ENCODE measurements around the gene SH3GL1.

The SH3GL1 gene, protein sequence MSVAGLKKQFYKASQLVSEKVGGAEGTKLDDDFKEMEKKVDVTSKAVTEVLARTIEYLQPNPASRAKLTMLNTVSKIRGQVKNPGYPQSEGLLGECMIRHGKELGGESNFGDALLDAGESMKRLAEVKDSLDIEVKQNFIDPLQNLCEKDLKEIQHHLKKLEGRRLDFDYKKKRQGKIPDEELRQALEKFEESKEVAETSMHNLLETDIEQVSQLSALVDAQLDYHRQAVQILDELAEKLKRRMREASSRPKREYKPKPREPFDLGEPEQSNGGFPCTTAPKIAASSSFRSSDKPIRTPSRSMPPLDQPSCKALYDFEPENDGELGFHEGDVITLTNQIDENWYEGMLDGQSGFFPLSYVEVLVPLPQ
- 33.6 to 50.3 (median 42.9) reads per million in 9 experiments for total RNA-seq

DNA sequence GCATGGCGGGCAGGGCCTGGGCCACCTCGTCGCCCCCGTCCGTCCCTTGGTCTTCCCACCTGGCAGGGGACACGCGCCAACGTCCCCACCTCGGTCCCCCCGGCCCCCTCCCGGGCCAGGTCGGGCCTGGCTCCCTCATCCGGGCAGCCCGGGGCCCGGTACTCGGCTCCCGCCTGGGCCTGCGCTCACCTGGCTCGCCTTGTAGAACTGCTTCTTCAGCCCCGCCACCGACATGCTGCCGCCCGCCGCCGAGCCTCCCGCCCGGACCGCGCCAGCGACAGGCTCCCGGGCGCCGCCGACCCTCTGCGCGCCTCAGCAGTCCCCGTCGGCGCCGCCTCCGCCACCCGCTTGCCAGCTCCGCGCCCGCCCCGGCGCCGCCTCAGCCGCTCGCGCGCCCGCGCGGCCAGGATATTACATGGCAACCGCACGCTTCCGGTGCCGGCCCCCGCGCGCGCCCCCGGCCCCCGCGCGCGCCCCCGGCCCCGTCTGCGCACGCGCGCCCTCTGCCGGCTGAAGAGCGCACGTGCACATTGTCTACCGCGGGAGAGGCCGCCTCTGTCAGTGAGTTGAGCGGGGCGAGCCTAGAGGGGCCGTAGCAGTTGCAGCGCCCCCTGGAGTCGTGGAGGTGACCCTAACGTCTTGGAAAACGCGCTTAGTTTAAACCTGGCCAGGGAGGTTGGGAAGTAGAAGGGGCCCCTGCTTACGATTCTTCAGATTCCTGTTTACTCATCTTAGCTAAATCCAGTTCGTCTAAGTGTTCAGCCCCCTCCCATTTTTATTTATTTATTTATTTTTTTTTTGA is at the start of gene SH3GL1:
Gene SH3GL1 (minus strand): TSS at position 413 of the 802 bp plus-strand sequence. CDS start 179 bp downstream, at position 234.
- ATAC-seq (replicated peaks), result peak; percentile 66
- DNase-seq, result peak; percentile 89 to 92 (median 90)
- no peaks in the 10 kb centered on the region for H3K9me3 Mint-ChIP-seq
- H3K36me3 Mint-ChIP-seq (ENCODE audit: insufficient read depth), result peaks cover 43% of the 10 kb centered on the region
- H3K27me3 Mint-ChIP-seq, result no peaks in the 10 kb centered on the region
- H3K27ac Mint-ChIP-seq, result peak within 1 kb of the TSS; percentile 96 to 98
- H3K4me3 Mint-ChIP-seq, result peak within 1 kb of the TSS; percentile 90 to 96
- peaks cover 37 to 44% of the 10 kb centered on the region in 2 donors for H3K4me1 Mint-ChIP-seq (ENCODE audit: low read depth in 2 of 2)

DNA sequence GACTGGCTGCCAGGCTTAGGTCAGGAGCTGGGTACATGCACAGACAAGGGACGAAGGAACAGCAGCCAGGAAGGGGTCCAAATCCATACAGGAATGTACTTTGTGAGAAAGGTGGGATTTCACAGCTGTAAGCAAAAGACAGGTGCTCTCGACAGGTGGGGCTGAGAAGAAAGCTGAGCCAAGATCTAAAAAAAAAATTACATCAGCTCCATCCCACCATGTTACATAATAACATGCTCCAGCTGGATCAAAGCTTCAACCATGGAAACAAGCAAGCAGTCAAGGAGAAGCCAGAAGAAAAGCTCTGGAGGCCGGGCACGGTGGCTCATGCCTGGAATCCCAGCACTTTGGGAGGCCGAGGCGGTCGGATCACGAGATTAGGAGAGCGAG is 49.3 kb upstream of the SH3GL1 start:
- H3K27ac Mint-ChIP-seq, result no peak overlapping the region
- H3K4me3 Mint-ChIP-seq, result no peak overlapping the region
- DNase-seq (no peak), ATAC-seq (replicated peaks) (no peak)
- H3K4me1 Mint-ChIP-seq (ENCODE audit: low read depth in 2 of 2), result no peaks in the 10 kb centered on the region
- no peaks in the 10 kb centered on the region for H3K27me3 Mint-ChIP-seq
- H3K9me3 Mint-ChIP-seq, result no peaks in the 10 kb centered on the region
- peaks cover 46% of the 10 kb centered on the region for H3K36me3 Mint-ChIP-seq (ENCODE audit: insufficient read depth)

DNA sequence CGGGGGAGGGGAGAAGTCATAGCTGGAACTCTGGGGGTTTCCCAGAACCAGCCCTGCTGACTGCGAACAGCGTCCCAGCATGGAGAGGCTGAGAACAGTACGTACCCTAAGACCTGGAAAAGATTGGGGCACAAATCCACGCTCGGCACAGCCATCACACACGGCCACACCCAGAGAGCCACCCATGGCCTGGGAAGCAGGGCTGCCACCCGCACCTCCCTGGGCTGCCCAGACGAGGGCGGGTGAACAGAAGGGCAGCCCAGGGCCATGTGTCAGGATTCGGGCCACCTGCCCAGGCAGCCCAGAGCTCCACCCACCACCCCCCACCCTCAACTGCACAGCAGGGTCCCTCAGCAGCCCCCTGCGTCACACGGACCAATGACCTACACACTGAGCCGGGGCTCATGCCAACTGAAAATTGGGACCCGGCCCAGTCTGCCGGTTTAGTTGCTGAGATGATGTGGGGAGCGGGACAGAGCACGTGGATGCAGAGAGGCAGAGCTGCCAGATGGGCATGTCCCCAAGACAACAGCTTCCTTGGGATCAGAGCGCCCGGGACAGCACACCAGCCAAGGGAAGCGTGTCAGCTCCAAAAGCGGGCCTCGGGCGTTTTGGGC is 48.8 kb upstream of the SH3GL1 start:
- Mint-ChIP-seq H3K36me3 (ENCODE audit: insufficient read depth) (peaks cover 46% of the 10 kb centered on the region), H3K4me1 (ENCODE audit: low read depth in 2 of 2) (no peaks in the 10 kb centered on the region)
- no peak for ATAC-seq (replicated peaks)

DNA sequence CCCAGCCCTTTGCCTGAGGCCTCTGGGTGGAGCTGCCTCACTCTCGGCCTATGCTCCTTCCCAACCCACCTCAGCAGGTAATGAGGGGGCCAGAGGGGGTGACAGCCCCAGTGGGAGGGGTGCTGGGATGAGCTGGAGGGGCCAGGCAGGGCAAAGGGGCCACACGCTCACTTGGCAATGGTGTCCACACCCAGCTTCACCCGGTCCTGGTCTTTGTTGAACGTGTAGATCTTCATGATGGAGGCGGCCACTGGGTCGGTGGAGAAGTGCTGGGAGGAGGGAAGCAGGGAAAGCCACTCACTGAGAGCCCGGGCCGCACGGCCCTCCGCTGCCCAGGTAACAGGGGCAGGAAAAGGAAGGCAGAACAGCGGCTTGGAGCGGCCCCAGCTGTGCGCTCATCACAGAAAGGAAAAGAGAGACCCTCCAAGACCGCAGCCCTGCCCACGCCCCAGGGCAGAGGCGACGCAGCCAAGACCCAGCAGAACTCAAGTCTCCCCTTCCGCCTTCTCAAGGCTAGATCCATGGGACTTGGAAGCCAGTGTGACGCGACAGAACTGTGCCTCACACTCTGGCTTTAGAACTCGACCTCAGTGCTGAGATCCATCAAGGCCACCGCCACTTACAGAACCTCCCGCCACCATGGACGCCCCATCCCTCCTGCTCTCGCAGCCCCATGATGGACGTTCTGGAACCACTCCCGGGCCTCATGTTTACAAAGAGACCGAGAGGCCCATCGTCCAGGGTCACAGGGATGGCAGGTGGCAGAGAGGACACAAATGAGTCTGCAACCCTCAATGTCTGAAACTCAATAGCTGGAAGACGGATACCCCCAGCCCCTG is 48.0 kb upstream of the SH3GL1 start:
- Mint-ChIP-seq H3K4me1 (ENCODE audit: low read depth in 2 of 2) (no peaks in the 10 kb centered on the region), H3K9me3 (no peaks in the 10 kb centered on the region), H3K36me3 (ENCODE audit: insufficient read depth) (peaks cover 46% of the 10 kb centered on the region), H3K4me3 (no peak overlapping the region), H3K27ac (peak overlapping the region in 1 of 2 donors; percentile 23), H3K27me3 (no peaks in the 10 kb centered on the region)
- no peak for DNase-seq
- no peak for ATAC-seq (replicated peaks)

More for the DNA sequence above, 48.8 kb upstream of the SH3GL1 start:
- no peaks in the 10 kb centered on the region for H3K27me3 Mint-ChIP-seq
- no peak for DNase-seq
- no peak overlapping the region for H3K4me3 Mint-ChIP-seq
- H3K9me3 Mint-ChIP-seq, result no peaks in the 10 kb centered on the region
- no peak overlapping the region for H3K27ac Mint-ChIP-seq

DNA sequence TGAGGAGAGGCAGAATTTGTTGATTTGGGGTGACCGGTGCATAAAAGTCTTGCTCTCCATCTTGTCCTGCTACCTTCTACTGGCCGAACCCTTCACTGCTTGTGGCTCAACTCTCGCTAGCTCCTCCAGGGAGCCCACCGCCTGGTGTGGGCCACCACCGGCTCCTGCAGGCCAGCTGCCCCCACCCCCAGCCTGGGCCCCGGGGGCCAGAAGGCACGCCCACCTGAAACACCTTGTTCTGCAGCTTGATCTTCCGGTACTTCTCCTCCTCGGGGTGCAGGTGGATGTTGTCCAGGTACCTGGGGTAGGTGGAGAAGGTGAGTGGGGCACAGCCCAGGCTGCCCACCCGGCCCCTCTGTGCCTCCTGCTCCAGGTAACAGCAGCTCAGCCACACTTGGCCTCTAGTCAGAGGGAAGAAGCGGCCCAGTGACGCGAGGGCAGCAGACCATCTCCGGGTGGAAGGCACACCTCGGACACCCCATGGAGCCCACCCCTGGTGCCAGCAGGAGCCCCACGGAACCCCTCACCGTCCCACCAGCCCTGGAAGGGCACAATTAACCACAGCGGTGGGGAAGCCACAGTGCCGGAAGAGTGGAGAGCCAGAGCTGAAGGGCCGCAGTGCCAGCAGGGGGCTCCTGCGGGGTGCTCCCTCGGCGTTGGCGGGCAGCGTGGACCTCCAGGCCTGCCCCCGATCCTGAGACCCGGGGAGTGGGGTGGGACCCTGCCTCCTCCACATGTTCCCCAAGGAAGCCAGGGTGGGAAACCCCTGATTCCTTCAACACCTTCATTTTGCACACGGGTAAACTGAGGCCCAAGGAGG is 47.2 kb upstream of the SH3GL1 start:
- DNase-seq, result no peak
- no peaks in the 10 kb centered on the region for H3K9me3 Mint-ChIP-seq
- no peak for ATAC-seq (replicated peaks)
- H3K27me3 Mint-ChIP-seq, result no peaks in the 10 kb centered on the region
- H3K27ac Mint-ChIP-seq, result no peak overlapping the region
- H3K36me3 Mint-ChIP-seq (ENCODE audit: insufficient read depth), result peaks cover 38% of the 10 kb centered on the region
- no peaks in the 10 kb centered on the region for H3K4me1 Mint-ChIP-seq (ENCODE audit: low read depth in 2 of 2)
- no peak overlapping the region for H3K4me3 Mint-ChIP-seq

DNA sequence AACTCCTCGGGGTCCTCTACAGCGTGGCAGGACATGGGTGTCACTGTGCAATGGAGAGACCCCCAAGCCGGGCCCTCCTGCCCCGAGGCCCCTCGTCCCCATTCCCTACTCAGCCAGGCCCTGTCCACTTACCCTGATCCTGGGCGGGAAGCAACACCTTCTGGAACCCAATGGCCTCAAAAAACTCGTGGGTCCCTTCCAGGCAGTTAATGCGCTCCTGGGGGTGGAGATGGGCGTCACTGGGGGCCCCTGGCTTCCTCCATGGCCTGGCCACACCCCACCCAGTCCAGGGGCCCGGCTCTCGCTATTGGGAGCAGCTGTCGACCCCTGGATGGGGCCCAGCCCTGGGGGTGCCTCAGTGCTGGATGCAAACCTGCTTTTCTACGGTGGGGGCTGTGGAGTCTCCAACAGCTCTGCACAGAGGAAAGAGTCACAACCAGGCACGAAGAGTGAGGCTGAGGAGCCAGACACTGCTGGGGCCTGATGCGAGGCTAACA is 46.4 kb upstream of the SH3GL1 start:
- peaks cover 34% of the 10 kb centered on the region for H3K36me3 Mint-ChIP-seq (ENCODE audit: insufficient read depth)
- no peaks in the 10 kb centered on the region for H3K27me3 Mint-ChIP-seq
- peaks cover 0 to 6% of the 10 kb centered on the region in 2 donors for H3K4me1 Mint-ChIP-seq (ENCODE audit: low read depth in 2 of 2)
- ATAC-seq (replicated peaks), result no peak
- no peak for DNase-seq
- H3K9me3 Mint-ChIP-seq, result no peaks in the 10 kb centered on the region
- no peak overlapping the region for H3K4me3 Mint-ChIP-seq
- no peak overlapping the region for H3K27ac Mint-ChIP-seq

DNA sequence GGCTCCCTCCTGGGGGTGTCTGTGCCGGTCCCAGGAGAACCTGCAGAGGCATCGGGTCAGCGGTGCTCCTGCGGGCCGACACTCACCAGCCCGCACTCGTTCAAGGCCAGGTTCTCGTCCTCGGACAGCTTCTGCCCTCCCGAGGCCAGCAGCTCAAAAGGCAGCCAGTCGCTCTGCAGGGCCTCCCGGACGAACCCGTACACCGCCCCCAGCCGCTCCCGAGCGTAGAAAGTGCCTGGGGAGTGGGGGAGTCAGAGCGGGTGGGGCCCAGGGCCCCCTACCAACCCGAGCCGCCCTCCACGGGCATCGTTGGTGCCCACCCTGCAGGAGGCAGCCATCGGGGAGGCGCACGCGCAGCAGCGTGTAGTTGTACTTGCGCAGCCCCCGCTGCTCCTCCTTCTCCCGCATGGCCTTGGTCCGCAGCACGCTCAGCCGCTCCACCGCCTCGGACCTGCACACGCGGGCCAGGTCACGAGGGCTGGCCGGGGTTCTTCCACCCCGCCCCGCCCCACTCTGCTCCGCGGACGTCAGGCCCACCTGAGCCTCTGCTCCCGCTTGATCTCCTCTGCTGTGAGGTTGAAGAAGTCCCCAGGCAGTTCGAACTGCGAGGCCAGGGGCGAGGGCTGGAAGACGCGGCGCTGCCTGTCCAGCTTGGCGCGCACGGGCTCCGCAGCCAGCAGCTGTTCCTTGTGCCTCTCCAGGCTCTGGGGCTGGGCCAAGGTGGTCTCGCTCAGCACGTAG is 45.8 kb upstream of the SH3GL1 start:
- Mint-ChIP-seq H3K36me3 (ENCODE audit: insufficient read depth) (peaks cover 30% of the 10 kb centered on the region), H3K4me1 (ENCODE audit: low read depth in 2 of 2) (peaks cover 0 to 6% of the 10 kb centered on the region in 2 donors), H3K27ac (no peak overlapping the region), H3K4me3 (no peak overlapping the region), H3K9me3 (no peaks in the 10 kb centered on the region), H3K27me3 (no peaks in the 10 kb centered on the region)
- DNase-seq, result no peak
- ATAC-seq (replicated peaks), result no peak

DNA sequence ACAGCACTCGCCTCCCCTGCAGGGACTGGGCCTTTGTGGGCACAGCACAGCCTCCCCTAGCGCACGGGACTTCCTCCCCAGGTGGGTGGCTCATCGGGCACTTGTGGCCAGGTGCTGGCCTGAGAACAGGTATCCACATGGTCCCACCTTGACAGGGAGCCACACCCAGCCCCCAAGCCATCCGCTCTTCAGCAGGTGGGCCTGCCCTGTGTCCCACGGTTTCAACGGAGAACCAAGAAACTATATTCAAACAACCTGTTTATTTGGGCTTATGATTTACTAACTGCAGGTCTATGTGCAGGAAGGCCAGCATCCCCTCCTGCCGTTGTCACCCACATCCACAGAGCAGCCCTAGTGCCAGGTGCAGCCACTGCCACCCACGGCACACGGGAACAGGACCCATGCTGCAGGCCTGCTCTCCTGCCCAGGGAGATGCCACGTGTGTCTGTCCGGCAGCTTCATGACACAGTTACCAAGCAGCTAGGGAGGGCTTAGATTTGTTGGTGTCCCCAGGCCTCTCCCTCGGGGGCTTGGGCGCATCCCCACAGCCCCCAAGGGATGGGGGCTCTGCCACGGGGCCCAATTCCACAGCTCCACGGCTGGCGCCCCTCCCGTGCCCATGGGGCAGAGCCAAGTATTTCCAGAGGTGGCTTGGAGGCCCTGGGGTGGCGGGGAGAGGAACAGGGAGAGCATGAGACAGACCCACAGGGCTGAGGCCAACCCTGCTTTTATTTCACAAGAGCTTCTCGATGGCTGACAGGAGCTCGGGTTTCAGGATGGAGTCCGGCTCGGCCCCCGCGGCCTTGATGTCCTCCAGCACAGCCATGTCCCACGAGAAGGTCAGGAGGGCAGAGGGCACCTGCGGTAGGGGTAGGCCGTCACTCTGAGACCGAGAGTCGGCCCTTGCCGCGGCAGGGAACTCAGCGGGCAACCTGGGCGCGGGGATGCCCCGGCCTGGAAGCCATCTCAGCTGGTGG is 44.7 kb upstream of the SH3GL1 start:
- Mint-ChIP-seq H3K4me1 (ENCODE audit: low read depth in 2 of 2) (peaks cover 0 to 6% of the 10 kb centered on the region in 2 donors), H3K27me3 (no peaks in the 10 kb centered on the region), H3K9me3 (no peaks in the 10 kb centered on the region), H3K4me3 (no peak overlapping the region), H3K27ac (peak overlapping the region in 1 of 2 donors; percentile 27), H3K36me3 (ENCODE audit: insufficient read depth) (peaks cover 24% of the 10 kb centered on the region)
- ATAC-seq (replicated peaks) (no peak), DNase-seq (no peak)

DNA sequence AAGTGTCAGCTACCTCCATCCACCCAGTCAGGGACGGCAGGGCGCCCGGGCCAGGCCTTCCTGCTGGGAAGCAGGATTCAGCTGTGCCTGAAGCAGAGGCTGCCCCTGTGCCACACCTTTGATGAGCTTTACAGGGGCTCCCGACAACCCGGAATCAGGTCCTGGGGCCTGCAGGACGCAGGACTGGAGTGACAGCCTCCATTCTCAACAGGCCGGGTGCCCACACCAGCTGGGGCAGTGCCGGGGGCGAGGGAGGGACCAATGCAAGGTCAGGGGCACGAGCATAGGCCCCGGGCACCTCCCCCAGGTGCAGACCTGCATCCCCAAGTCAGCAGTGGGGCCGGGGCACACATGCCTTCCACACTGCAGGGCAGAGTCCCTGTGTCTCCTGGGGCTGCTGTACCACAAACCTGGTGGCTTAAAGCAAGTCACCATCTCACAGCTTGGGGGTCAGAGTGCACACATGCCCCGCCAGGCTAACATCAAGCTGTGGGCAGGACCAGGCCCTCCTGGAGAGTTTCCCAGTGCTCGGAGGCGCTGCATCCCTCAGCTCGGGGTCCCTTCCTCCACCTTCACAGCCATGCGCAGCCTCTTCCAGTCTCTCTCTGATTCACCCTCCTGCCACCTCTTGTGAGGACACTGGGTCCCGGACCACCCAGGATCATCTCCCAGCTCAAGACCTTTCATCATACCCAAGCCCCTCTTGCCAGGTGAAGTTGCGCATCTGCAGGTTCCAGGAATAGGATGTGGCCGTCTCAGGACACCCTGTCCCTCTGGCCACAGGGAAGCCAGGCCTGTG is 43.8 kb upstream of the SH3GL1 start:
- no peaks in the 10 kb centered on the region for H3K27me3 Mint-ChIP-seq
- no peak for ATAC-seq (replicated peaks)
- peak overlapping the region in 1 of 2 donors; percentile 27 for H3K27ac Mint-ChIP-seq
- H3K4me1 Mint-ChIP-seq (ENCODE audit: low read depth in 2 of 2), result peaks cover 0 to 6% of the 10 kb centered on the region in 2 donors
- peaks cover 21% of the 10 kb centered on the region for H3K36me3 Mint-ChIP-seq (ENCODE audit: insufficient read depth)
- no peaks in the 10 kb centered on the region for H3K9me3 Mint-ChIP-seq
- DNase-seq, result no peak
- H3K4me3 Mint-ChIP-seq, result no peak overlapping the region

DNA sequence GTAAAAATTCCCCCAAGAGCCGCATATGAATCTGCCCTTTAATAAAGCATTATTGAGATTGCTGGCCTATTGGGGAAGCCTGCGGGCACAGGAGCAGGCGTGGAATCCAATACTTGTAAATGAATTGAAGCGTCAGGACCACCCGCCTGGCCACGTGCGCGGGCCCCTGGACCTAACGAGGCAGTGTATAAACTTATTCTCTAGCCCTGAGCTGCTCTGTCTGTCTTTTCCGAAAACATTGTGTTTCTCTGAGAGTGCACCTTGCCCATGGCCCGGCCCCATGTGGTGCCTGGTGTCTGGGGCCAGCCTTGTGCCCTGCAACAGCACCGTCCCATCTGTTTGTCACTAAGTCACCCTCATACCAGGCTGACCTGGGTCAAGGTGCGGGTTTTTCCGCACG is 42.8 kb upstream of the SH3GL1 start:
- peaks cover 20% of the 10 kb centered on the region for H3K36me3 Mint-ChIP-seq (ENCODE audit: insufficient read depth)
- DNase-seq (no peak), ATAC-seq (replicated peaks) (no peak)
- H3K4me3 Mint-ChIP-seq, result no peak overlapping the region
- no peaks in the 10 kb centered on the region for H3K27me3 Mint-ChIP-seq
- peaks cover 0 to 6% of the 10 kb centered on the region in 2 donors for H3K4me1 Mint-ChIP-seq (ENCODE audit: low read depth in 2 of 2)
- no peaks in the 10 kb centered on the region for H3K9me3 Mint-ChIP-seq
- H3K27ac Mint-ChIP-seq, result no peak overlapping the region

Data from effector memory CD8-positive, alpha-beta T cell (primary cell).